ENCODE measurements around the gene PPP1R1C.

DNA sequence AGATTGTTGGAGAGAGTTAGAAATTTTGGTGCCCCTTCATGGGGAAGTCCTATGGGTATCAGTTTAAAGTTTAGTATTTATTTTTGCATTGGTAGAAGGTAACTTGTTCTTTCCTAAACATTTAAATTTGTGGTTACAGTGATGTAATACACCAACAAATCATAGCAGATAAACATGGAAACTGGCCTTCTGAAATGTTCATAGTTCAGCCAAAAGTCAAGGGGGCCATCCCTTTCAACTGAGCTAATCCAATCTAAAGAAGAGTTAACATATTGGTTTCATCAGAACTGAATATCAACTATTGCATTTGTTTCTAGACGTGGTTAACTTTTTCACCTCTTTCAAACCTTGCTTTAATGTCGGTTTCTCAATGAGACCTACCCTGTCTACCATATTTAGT lies 46.3 kb downstream of the PPP1R1C start:
- TF ChIP-seq, protein P1, sequence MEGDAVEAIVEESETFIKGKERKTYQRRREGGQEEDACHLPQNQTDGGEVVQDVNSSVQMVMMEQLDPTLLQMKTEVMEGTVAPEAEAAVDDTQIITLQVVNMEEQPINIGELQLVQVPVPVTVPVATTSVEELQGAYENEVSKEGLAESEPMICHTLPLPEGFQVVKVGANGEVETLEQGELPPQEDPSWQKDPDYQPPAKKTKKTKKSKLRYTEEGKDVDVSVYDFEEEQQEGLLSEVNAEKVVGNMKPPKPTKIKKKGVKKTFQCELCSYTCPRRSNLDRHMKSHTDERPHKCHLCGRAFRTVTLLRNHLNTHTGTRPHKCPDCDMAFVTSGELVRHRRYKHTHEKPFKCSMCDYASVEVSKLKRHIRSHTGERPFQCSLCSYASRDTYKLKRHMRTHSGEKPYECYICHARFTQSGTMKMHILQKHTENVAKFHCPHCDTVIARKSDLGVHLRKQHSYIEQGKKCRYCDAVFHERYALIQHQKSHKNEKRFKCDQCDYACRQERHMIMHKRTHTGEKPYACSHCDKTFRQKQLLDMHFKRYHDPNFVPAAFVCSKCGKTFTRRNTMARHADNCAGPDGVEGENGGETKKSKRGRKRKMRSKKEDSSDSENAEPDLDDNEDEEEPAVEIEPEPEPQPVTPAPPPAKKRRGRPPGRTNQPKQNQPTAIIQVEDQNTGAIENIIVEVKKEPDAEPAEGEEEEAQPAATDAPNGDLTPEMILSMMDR (IDR thresholded peaks at IDR 0.05) = no peak
- no peak for TF ChIP-seq POLR2A (IDR thresholded peaks at IDR 0.05)
- no peak for TF ChIP-seq EP300 (IDR thresholded peaks at IDR 0.05)
